H1 (cell line): ENCODE results near the gene CYP46A1. TPM values are rescaled to one million over a fixed set of nuclear protein-coding genes. Genes with fewer than 3 reads are reported as not detected.

Source experiments
- CTCF ChIA-PET: fragments of 300-600 bp; sonication (Branson Sonifier 250); formaldehyde crosslinking; loops from one replicate; lab custom pipeline; 2021; ENCODE audit not compliant: partially characterized antibody; lab: Charles Lee
- POLR2A ChIA-PET: fragments of 300-600 bp; sonication (Branson Sonifier 250); formaldehyde crosslinking; loops from one replicate; lab custom pipeline; 2021; ENCODE audit warnings: inconsistent platforms; ENCODE audit not compliant: partially characterized antibody; lab: Charles Lee
- DNase-seq, 2 experiments: peaks; one replicate each; pipeline versions ENCODE4 v3.0.0 to v3.0.0-alpha.2; 2010 to 2022; ENCODE audit warnings: low spot score in 2 of 2, low read depth in 1 of 2, mixed read lengths in 1 of 2
- FAIRE-seq: peaks from 2 replicates; lab custom pipeline; 2011; peaks lifted over from hg19 to GRCh38; lab: Jason Lieb, UNC
- H2AFZ ChIP-seq: 2 replicates; pipeline ENCODE4 v1.8.1; 2012; ENCODE audit warnings: low read length, inconsistent platforms
- H2AK5ac ChIP-seq: 2 replicates; pipeline ENCODE4 v1.6.1; 2013; ENCODE audit warnings: low read depth, low read length
- H2BK120ac ChIP-seq: replicated peaks from 2 replicates; pipeline ENCODE3; 2013; ENCODE audit warnings: low read depth, low read length, inconsistent platforms
- H2BK12ac ChIP-seq: 2 replicates; pipeline ENCODE4 v1.6.1; 2013; ENCODE audit warnings: low read depth, low read length
- H2BK15ac ChIP-seq: 2 replicates; pipeline ENCODE4 v1.6.1; 2013; ENCODE audit warnings: low read length
- H2BK20ac ChIP-seq: 2 replicates; pipeline ENCODE4 v1.6.1; 2013; ENCODE audit warnings: low read length
- H2BK5ac ChIP-seq: 2 replicates; pipeline ENCODE4 v1.6.1; 2013; ENCODE audit warnings: low read depth, low read length
- H3K14ac ChIP-seq: 2 replicates; pipeline ENCODE4 v1.6.1; 2013; ENCODE audit warnings: inconsistent platforms; ENCODE audit not compliant: insufficient read length
- H3K18ac ChIP-seq: 2 replicates; pipeline ENCODE4 v1.6.1; 2013; ENCODE audit warnings: low read length; ENCODE audit errors: extremely low read depth
- H3K23ac ChIP-seq: 2 replicates; pipeline ENCODE4 v1.6.1; 2013; ENCODE audit warnings: inconsistent platforms; ENCODE audit not compliant: insufficient read length
- H3K23me2 ChIP-seq: 2 replicates; pipeline ENCODE4 v1.6.1; 2013; ENCODE audit warnings: low read depth, low read length
- H3K27ac ChIP-seq: 2 replicates; pipeline ENCODE4 v1.6.1; 2011; ENCODE audit warnings: low read depth, low read length, inconsistent platforms
- H3K27me3 ChIP-seq, 4 experiments: replicated peaks in 1 of 4; 1 replicate in 1 of 4; 2 replicates in 3 of 4; pipeline versions ENCODE4 v1.6.1 to v1.8.1; 2011 to 2013; ENCODE audit warnings: low read length in 3 of 4, mild to moderate bottlenecking in 3 of 4, inconsistent platforms in 2 of 4, mixed read lengths in 2 of 4, moderate library complexity in 1 of 4; ENCODE audit not compliant: control insufficient read depth in 3 of 4, insufficient read depth in 3 of 4; ENCODE audit errors: extremely low read depth in 1 of 4
- H3K36me3 ChIP-seq, 4 experiments: 2 replicates each; pipeline versions ENCODE4 v1.6.1 to v1.8.1; 2011 to 2013; ENCODE audit warnings: mild to moderate bottlenecking in 4 of 4, low read length in 3 of 4, moderate library complexity in 2 of 4, control low read depth in 1 of 4, inconsistent platforms in 1 of 4; ENCODE audit not compliant: insufficient read depth in 4 of 4, control insufficient read depth in 2 of 4
- H3K4ac ChIP-seq: replicated peaks from 2 replicates; pipeline ENCODE3; 2013; ENCODE audit warnings: low read length, low read depth, mixed read lengths, inconsistent platforms; ENCODE audit not compliant: insufficient read length
- H3K4me1 ChIP-seq, 4 experiments: replicated peaks in 1 of 4; 1 replicate in 1 of 4; 2 replicates in 3 of 4; pipeline versions ENCODE4 v1.6.1 to v1.8.1; 2011 to 2013; ENCODE audit warnings: low read length in 3 of 4, inconsistent platforms in 2 of 4, mixed read lengths in 1 of 4; ENCODE audit not compliant: insufficient read depth in 4 of 4, control insufficient read depth in 3 of 4
- H3K4me2 ChIP-seq, 2 experiments: 2 replicates each; pipeline versions ENCODE4 v1.6.1 to v1.8.1; 2011 to 2013; ENCODE audit warnings: low read depth in 2 of 2, low read length in 2 of 2, control low read depth in 1 of 2, inconsistent platforms in 1 of 2, mild to moderate bottlenecking in 1 of 2; ENCODE audit not compliant: insufficient read depth in 1 of 2
- H3K4me3 ChIP-seq, 4 experiments: fragments of 200-600, 300-600 bp in 1 of 4; sonication (generic), shearing (Covaris generic), sonication (Bioruptor Twin) in 1 of 4; 2 replicates each; pipeline versions ENCODE4 v1.5.1 to v1.8.1; 2011 to 2016; ENCODE audit warnings: low read length in 4 of 4, low read depth in 3 of 4, control low read depth in 2 of 4, inconsistent platforms in 2 of 4, mild to moderate bottlenecking in 2 of 4, mixed read lengths in 1 of 4, moderate library complexity in 1 of 4; ENCODE audit not compliant: insufficient read depth in 2 of 4; ENCODE audit errors: extremely low read depth in 1 of 4
- H3K56ac ChIP-seq: replicated peaks from 2 replicates; pipeline ENCODE3; 2013; ENCODE audit warnings: low read depth, mild to moderate bottlenecking, mixed read lengths, low read length, inconsistent platforms; ENCODE audit not compliant: insufficient read length
- H3K79me1 ChIP-seq: 2 replicates; pipeline ENCODE4 v1.6.1; 2013; ENCODE audit warnings: low read depth, low read length, control low read depth
- H3K79me2 ChIP-seq, 2 experiments: 2 replicates each; pipeline versions ENCODE4 v1.6.1 to v1.8.1; 2012 to 2013; ENCODE audit warnings: low read length in 2 of 2, mild to moderate bottlenecking in 2 of 2, inconsistent platforms in 1 of 2; ENCODE audit not compliant: insufficient read depth in 2 of 2, control insufficient read depth in 1 of 2
- H3K9ac ChIP-seq, 4 experiments: replicated peaks in 1 of 4; 1 replicate in 1 of 4; 2 replicates in 3 of 4; pipeline versions ENCODE4 v1.6.1 to v1.8.1; 2011 to 2013; ENCODE audit warnings: low read depth in 3 of 4, low read length in 3 of 4, control low read depth in 2 of 4, mild to moderate bottlenecking in 2 of 4, moderate library complexity in 2 of 4, inconsistent platforms in 1 of 4; ENCODE audit errors: extremely low read depth in 1 of 4
- H3K9me3 ChIP-seq, 2 experiments: 2 replicates each; pipeline versions ENCODE4 v1.6.1 to v1.8.1; 2012 to 2013; ENCODE audit warnings: mild to moderate bottlenecking in 2 of 2, moderate library complexity in 2 of 2, control low read depth in 1 of 2, inconsistent platforms in 1 of 2, low read depth in 1 of 2, low read length in 1 of 2, mixed read lengths in 1 of 2; ENCODE audit not compliant: insufficient read depth in 2 of 2
- H4K20me1 ChIP-seq, 2 experiments: replicated peaks in 1 of 2; 2 replicates each; pipeline versions ENCODE3 to v1.8.1; 2011 to 2013; ENCODE audit warnings: inconsistent platforms in 2 of 2, low read length in 2 of 2, mild to moderate bottlenecking in 1 of 2; ENCODE audit not compliant: insufficient read depth in 2 of 2, control insufficient read depth in 1 of 2
- H4K5ac ChIP-seq: 2 replicates; pipeline ENCODE4 v1.6.1; 2013; ENCODE audit warnings: low read length, low read depth, mixed read lengths, inconsistent platforms; ENCODE audit not compliant: insufficient read length
- H4K8ac ChIP-seq: 2 replicates; pipeline ENCODE4 v1.8.0; 2013; ENCODE audit warnings: mild to moderate bottlenecking, moderate library complexity, low read length, inconsistent platforms; ENCODE audit not compliant: insufficient read depth; ENCODE audit errors: extremely low read depth
- H4K91ac ChIP-seq: replicated peaks from 2 replicates; pipeline ENCODE3; 2013; ENCODE audit warnings: low read length, mixed read lengths, inconsistent platforms; ENCODE audit not compliant: insufficient read length
- CBX5 ChIP-seq: fragments of 300-800, 300-1000 bp; sonication (generic); IDR thresholded peaks from 2 replicates; pipeline ENCODE4 v1.7.1; 2016; ENCODE audit warnings: antibody characterized with exemption, low read length, low read depth
- EGR1 ChIP-seq: IDR thresholded peaks from 2 replicates; pipeline ENCODE4 v1.6.1; 2011; ENCODE audit warnings: low read depth, low read length, borderline replicate concordance
- NRF1 ChIP-seq: IDR thresholded peaks from 2 replicates; pipeline ENCODE4 v1.6.1; 2011; ENCODE audit warnings: mild to moderate bottlenecking, low read depth, low read length, improper control_type of control experiment
- POU5F1 ChIP-seq: IDR thresholded peaks from 2 replicates; pipeline ENCODE4 v1.6.1; 2011; ENCODE audit warnings: low read depth, mild to moderate bottlenecking, low read length, moderate library complexity
- RAD21 ChIP-seq, 2 experiments: IDR thresholded peaks in 1 of 2; conservative IDR thresholded peaks in 1 of 2; 2 replicates each; pipeline ENCODE4 v1.6.1; 2011; ENCODE audit warnings: low read depth in 2 of 2, low read length in 2 of 2, improper control_type of control experiment in 1 of 2, inconsistent platforms in 1 of 2, mild to moderate bottlenecking in 1 of 2, moderate library complexity in 1 of 2
- SIN3A ChIP-seq, 2 experiments: IDR thresholded peaks in 1 of 2; conservative IDR thresholded peaks in 1 of 2; 2 replicates each; pipeline ENCODE4 v1.6.1; 2011 to 2012; ENCODE audit warnings: low read length in 2 of 2, improper control_type of control experiment in 1 of 2, low read depth in 1 of 2, mild to moderate bottlenecking in 1 of 2
- SP1 ChIP-seq: IDR thresholded peaks from 2 replicates; pipeline ENCODE4 v1.6.1; 2011; ENCODE audit warnings: low read depth, low read length
- SP4 ChIP-seq: IDR thresholded peaks from 2 replicates; pipeline ENCODE4 v1.6.1; 2012; ENCODE audit warnings: low read length, inconsistent platforms
- SRF ChIP-seq: IDR thresholded peaks from 2 replicates; pipeline ENCODE4 v1.6.1; 2011; ENCODE audit warnings: mild to moderate bottlenecking, low read depth, low read length, moderate library complexity
- TAF1 ChIP-seq: IDR thresholded peaks from 2 replicates; pipeline ENCODE4 v1.6.1; 2011; ENCODE audit warnings: mild to moderate bottlenecking, low read depth, low read length
- WGBS, 2 experiments: shearing (Covaris generic) in 1 of 2; methylation state at CpG; one replicate each; pipeline versions ENCODE4 v1.1.6 to v1.1.7; 2013 to 2015; ENCODE audit warnings: low lambda C conversion rate in 2 of 2, mixed read lengths in 2 of 2, inconsistent platforms in 1 of 2, low coverage in 1 of 2, missing lambda C conversion rate in 1 of 2; ENCODE audit not compliant: insufficient replicate concordance in 2 of 2, insufficient coverage in 1 of 2, insufficient read length in 1 of 2; ENCODE audit errors: extremely low coverage in 1 of 2, missing lambda C conversion rate in 1 of 2; 5-methylcytosine and 5-hydroxymethylcytosine counted together
- polyA plus RNA-seq, 7 experiments: library from polyadenylated mRNA; depleted of rRNA in 3 of 7; stranded (reverse) in 5 of 7; unstranded in 2 of 7; fragments of >200 nt in 5 of 7; fragments of 200-250 nt in 2 of 7; gene quantifications; 1 replicate in 5 of 7; 2 replicates in 1 of 7; 4 replicates in 1 of 7; pipeline versions ENCODE4 v1.2.1 to v1.2.3, GENCODE V29; 2011 to 2013; ENCODE audit warnings: missing spikeins in 2 of 7, mixed read lengths in 2 of 7
- total RNA-seq: library from RNA; stranded (reverse); fragmentation: NEBNext Ultra II Directional; extraction: Animal tissue kit (Norgen Biotek cat#: 25700); gene quantifications from 2 replicates; pipeline ENCODE4 v1.2.1, GENCODE V29; 2021
- TF ChIP-seq, protein P1 (sequence below), 3 experiments: IDR thresholded peaks; 1 replicate in 2 of 3; 2 replicates in 1 of 3; pipeline versions ENCODE4 v1.5.1 to v1.6.1; 2011; ENCODE audit warnings: low read length in 3 of 3, mild to moderate bottlenecking in 3 of 3, inconsistent platforms in 2 of 3, low read depth in 1 of 3, moderate library complexity in 1 of 3; ENCODE audit not compliant: insufficient read depth in 1 of 3; ENCODE audit errors: control extremely low read depth in 1 of 3

Gene CYP46A1
- total and polyA plus RNA-seq, 2 of the 8 experiments (the other 6 are each of a cell fraction or from before 2014, with no cell fraction given), result 0.41 to 1.3 TPM

GRCh38 chr14:99764222-99764706, 80.2 kb downstream of the CYP46A1 start:
- 94% methylated on average over 11 of the region's 11 CpGs; no CpG with 5 or more reads in 1 of the 2 experiments for WGBS, 2 experiments
- H3K27ac ChIP-seq, result no peak overlapping the region
- no peaks in the 10 kb centered on the region for H3K9me3 ChIP-seq
- H4K20me1 ChIP-seq, result no peaks in the 10 kb centered on the region
- H3K14ac ChIP-seq, result no peak overlapping the region
- no peaks in the 10 kb centered on the region for H3K27me3 ChIP-seq
- H2BK20ac ChIP-seq, result no peak overlapping the region
- no peak overlapping the region for H3K23ac ChIP-seq
- 0 out of 2 replicates have a peak overlapping the region, but pooled peaks have one; percentile 40 for H2BK15ac ChIP-seq
- H2BK120ac ChIP-seq, result no peak overlapping the region
- FAIRE-seq, result no peak
- no peak overlapping the region for H4K5ac ChIP-seq
- H2BK12ac ChIP-seq, result no peak overlapping the region
- H2AFZ ChIP-seq, result no peak overlapping the region
- no peak overlapping the region for H4K91ac ChIP-seq
- no peaks in the 10 kb centered on the region for H3K79me1 ChIP-seq
- H3K79me2 ChIP-seq, result no peaks in the 10 kb centered on the region
- H3K4ac ChIP-seq, result no peak overlapping the region
- no peak overlapping the region for H3K9ac ChIP-seq
- H3K56ac ChIP-seq, result no peak overlapping the region
- no peak overlapping the region for H3K4me3 ChIP-seq
- ChIA-PET CTCF (interaction anchor here (0.6 to 2.4 kb wide), 7 partner anchors 10 to 183 kb away, joined by 3 to 6 read pairs (median 3); no protein-coding TSS in a partner anchor), POLR2A (interaction anchor here (2.5 kb wide), 1 partner anchor 10 kb away, joined by 8 read pairs; no protein-coding TSS in a partner anchor)
- H3K4me2 ChIP-seq, result no peak overlapping the region
- H3K18ac ChIP-seq, result no peak overlapping the region
- H3K36me3 ChIP-seq, result no peaks in the 10 kb centered on the region
- H4K8ac ChIP-seq, result peak overlapping the region; percentile 15; the same call in 1 of the 2 replicates
- DNase-seq, result no peak
- peaks cover 0 to 7% (median 3%) of the 10 kb centered on the region in 4 experiments; a peak in 2 of 7 replicates for H3K4me1 ChIP-seq
- no peak overlapping the region for H2AK5ac ChIP-seq
- no peaks in the 10 kb centered on the region for H3K23me2 ChIP-seq
- 0 out of 2 replicates have a peak overlapping the region, but pooled peaks have one; percentile 60 for H2BK5ac ChIP-seq
- TF ChIP-seq SRF (no peak), SP1 (no peak), EGR1 (no peak), CBX5 (no peak), TAF1 (no peak), SIN3A (conservative IDR thresholded peaks at IDR 0.05 in 1 of 2, IDR thresholded peaks at IDR 0.05 in 1 of 2; ENCODE audit: low read depth in 1 of 2, low read length in 2 of 2) (no peak), RAD21 (IDR thresholded peaks at IDR 0.05 in 1 of 2, conservative IDR thresholded peaks at IDR 0.05 in 1 of 2; ENCODE audit: low read depth in 2 of 2, low read length in 2 of 2) (no peak), SP4 (no peak), NRF1 (no peak), POU5F1 (no peak)
- TF ChIP-seq, protein P1, sequence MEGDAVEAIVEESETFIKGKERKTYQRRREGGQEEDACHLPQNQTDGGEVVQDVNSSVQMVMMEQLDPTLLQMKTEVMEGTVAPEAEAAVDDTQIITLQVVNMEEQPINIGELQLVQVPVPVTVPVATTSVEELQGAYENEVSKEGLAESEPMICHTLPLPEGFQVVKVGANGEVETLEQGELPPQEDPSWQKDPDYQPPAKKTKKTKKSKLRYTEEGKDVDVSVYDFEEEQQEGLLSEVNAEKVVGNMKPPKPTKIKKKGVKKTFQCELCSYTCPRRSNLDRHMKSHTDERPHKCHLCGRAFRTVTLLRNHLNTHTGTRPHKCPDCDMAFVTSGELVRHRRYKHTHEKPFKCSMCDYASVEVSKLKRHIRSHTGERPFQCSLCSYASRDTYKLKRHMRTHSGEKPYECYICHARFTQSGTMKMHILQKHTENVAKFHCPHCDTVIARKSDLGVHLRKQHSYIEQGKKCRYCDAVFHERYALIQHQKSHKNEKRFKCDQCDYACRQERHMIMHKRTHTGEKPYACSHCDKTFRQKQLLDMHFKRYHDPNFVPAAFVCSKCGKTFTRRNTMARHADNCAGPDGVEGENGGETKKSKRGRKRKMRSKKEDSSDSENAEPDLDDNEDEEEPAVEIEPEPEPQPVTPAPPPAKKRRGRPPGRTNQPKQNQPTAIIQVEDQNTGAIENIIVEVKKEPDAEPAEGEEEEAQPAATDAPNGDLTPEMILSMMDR (IDR thresholded peaks at IDR 0.05; ENCODE audit: control extremely low read depth in 1 of 3, insufficient read depth in 1 of 3, low read depth in 1 of 3, low read length in 3 of 3), result no peak
